Adrenal gland (tissue), 12 donors: ENCODE measurements around the gene EFTUD2. TPM values are rescaled to one million over a fixed set of nuclear protein-coding genes. Genes with fewer than 3 reads are reported as not detected.

ENCODE experiments used
- DNase-seq, 7 donors: peaks; one replicate each; pipeline ENCODE4 v3.0.0-alpha.2; 2019 to 2020
- H3K27ac ChIP-seq, 5 donors: fragments of 200-600 bp; sonication (generic) in 4 of 5; 1 replicate in 3 of 5; 2 replicates in 2 of 5; pipeline versions ENCODE4 v1.5.1 to v1.8.0; 2016 to 2020; ENCODE audit warnings: mild to moderate bottlenecking in 1 of 5
- H3K27me3 ChIP-seq: fragments of 200-600 bp; 2 replicates; pipeline ENCODE4 v1.8.0; 2021
- H3K36me3 ChIP-seq, 2 donors: fragments of 200-600 bp; replicated peaks in 1 of 2; 1 replicate in 1 of 2; 2 replicates in 1 of 2; pipeline versions ENCODE4 v1.5.1 to v1.8.0; 2018 to 2022
- H3K4me1 ChIP-seq, 2 donors: fragments of 200-600 bp; replicated peaks in 1 of 2; 1 replicate in 1 of 2; 2 replicates in 1 of 2; pipeline versions ENCODE4 v1.5.1 to v1.8.0; 2018 to 2021
- H3K4me3 ChIP-seq, 4 donors: fragments of 200-600 bp; sonication (generic) in 3 of 4; one replicate each; pipeline ENCODE4 v1.5.1; 2016 to 2018
- H3K9me3 ChIP-seq, 3 donors: fragments of 200-600 bp; sonication (generic) in 1 of 3; replicated peaks in 1 of 3; 1 replicate in 2 of 3; 2 replicates in 1 of 3; pipeline versions ENCODE4 v1.5.1 to v1.8.0; 2016 to 2021
- POLR2A ChIP-seq, 2 donors: fragments of 450-650 bp; IDR thresholded peaks; one replicate each; pipeline ENCODE4 v1.6.1; 2017; ENCODE audit warnings: antibody characterized with exemption in 2 of 2, mild to moderate bottlenecking in 2 of 2, moderate library complexity in 1 of 2
- WGBS, 4 donors: extraction: QIAGEN DNeasy Blood & Tissue Kit in 2 of 4; methylation state at CpG; one replicate each; pipeline versions ENCODE4 v1.1.5 to v1.1.7; 2013 to 2017; 5-methylcytosine and 5-hydroxymethylcytosine counted together
- intact Hi-C, 2 donors: fragments of 100-400 bp; cut with DNase I; formaldehyde crosslinking; loops; one replicate each; pipeline versions ENCODE4 v1.14.1 to v1.15.0; 2022 to 2023
- polyA plus RNA-seq, 3 donors: library from polyadenylated mRNA; stranded (reverse); fragments of 200-250 nt in 2 of 3; fragments of 350-450 nt in 1 of 3; fragmentation: Illumina TruSeq in 1 of 3; extraction: RNeasy Lipid Tissue Mini Kit (QIAGEN cat#74804) in 1 of 3; gene quantifications; one replicate each; pipeline ENCODE4 v1.2.3, GENCODE V29; 2013 to 2014
- total RNA-seq, 9 donors: library from RNA; depleted of rRNA in 4 of 9; stranded (reverse); fragments of >200 nt in 4 of 9; fragments of 120-200 nt in 1 of 9; fragmentation: NEBNext Ultra II Directional in 1 of 9; extraction: Animal tissue kit (Norgen Biotek cat#: 25700) in 1 of 9; gene quantifications; one replicate each; pipeline versions ENCODE4 v1.1.0 to v1.2.4, GENCODE V29; 2013 to 2023
- TF ChIP-seq, protein P1 (sequence below), 6 experiments: fragments of 450-650 bp in 4 of 6; fragments of 200-600 bp in 2 of 6; sonication (generic) in 1 of 6; IDR thresholded peaks; 1 replicate in 5 of 6; 2 replicates in 1 of 6; pipeline versions ENCODE4 v1.5.1 to v1.8.0; 2016 to 2021; ENCODE audit warnings: antibody characterized with exemption in 6 of 6, mild to moderate bottlenecking in 2 of 6, moderate library complexity in 1 of 6
- donor health status: healthy with polysubstance abuse.
- donor health status: Bipolar disorder and iron deficiency.
- donor health status: DM: yes; HTN: yes; CAD: no.
- donor health status: DM: no; HTN: no; CAD: no.
- donor health status: DM: no; HTN: no; CAD: no.
- donor health status: DM: yes; HTN: yes; CAD: no.

Gene EFTUD2
- total and polyA plus RNA-seq, 12 donors = 30.5 to 122 (median 87.2) TPM

GRCh38 chr17:44877121-44877520 is 22.1 kb downstream of the EFTUD2 start:
- DNase-seq = no peak
- no peak overlapping the region for H3K27ac ChIP-seq
- intact Hi-C loops = no loop called here
- H3K27me3 ChIP-seq = no peaks in the 10 kb centered on the region
- WGBS, 4 donors = 80 to 89% (median 86%) methylated on average over 5 of the region's 5 CpGs
- peaks cover 0 to 17% of the 10 kb centered on the region in 2 donors for H3K4me1 ChIP-seq
- no peak overlapping the region for H3K4me3 ChIP-seq
- no peak for TF ChIP-seq POLR2A (IDR thresholded peaks at IDR 0.05)
- TF ChIP-seq, protein P1, sequence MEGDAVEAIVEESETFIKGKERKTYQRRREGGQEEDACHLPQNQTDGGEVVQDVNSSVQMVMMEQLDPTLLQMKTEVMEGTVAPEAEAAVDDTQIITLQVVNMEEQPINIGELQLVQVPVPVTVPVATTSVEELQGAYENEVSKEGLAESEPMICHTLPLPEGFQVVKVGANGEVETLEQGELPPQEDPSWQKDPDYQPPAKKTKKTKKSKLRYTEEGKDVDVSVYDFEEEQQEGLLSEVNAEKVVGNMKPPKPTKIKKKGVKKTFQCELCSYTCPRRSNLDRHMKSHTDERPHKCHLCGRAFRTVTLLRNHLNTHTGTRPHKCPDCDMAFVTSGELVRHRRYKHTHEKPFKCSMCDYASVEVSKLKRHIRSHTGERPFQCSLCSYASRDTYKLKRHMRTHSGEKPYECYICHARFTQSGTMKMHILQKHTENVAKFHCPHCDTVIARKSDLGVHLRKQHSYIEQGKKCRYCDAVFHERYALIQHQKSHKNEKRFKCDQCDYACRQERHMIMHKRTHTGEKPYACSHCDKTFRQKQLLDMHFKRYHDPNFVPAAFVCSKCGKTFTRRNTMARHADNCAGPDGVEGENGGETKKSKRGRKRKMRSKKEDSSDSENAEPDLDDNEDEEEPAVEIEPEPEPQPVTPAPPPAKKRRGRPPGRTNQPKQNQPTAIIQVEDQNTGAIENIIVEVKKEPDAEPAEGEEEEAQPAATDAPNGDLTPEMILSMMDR (IDR thresholded peaks at IDR 0.05) = no peak
- H3K9me3 ChIP-seq = no peaks in the 10 kb centered on the region
- peaks cover 0 to 88% of the 10 kb centered on the region in 2 donors for H3K36me3 ChIP-seq

DNA sequence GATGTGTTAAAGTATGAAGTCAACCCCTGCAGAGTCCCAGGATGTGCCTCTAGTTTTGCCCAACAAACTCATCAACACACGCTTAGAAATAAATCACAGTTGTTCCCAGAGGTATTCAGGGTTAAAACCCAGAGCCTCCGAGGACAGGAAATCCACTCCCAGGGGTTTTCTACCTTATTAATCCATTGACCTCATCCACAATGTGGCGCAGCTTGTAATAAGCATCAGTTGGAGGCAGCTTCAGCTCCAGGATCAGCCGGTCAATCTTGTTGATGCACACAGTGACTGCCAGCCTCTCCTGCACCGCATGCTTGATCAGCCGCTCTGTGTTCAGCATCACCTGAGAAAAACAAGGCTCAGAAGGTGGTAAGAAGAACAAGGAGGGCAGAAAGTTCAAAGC is 23.5 kb downstream of the EFTUD2 start:
- Histone ChIP-seq H3K4me1 (peaks cover 0 to 17% of the 10 kb centered on the region in 2 donors), H3K9me3 (no peaks in the 10 kb centered on the region), H3K27ac (no peak overlapping the region), H3K36me3 (peaks cover 0 to 88% of the 10 kb centered on the region in 2 donors), H3K4me3 (no peak overlapping the region), H3K27me3 (no peaks in the 10 kb centered on the region)
- TF ChIP-seq, protein P1 (IDR thresholded peaks at IDR 0.05) = no peak
- no peak for TF ChIP-seq POLR2A (IDR thresholded peaks at IDR 0.05)
- WGBS, 4 donors = 92 to 96% (median 94%) methylated on average over 6 of the region's 6 CpGs
- DNase-seq = no peak
- intact Hi-C loops = no loop called here

DNA sequence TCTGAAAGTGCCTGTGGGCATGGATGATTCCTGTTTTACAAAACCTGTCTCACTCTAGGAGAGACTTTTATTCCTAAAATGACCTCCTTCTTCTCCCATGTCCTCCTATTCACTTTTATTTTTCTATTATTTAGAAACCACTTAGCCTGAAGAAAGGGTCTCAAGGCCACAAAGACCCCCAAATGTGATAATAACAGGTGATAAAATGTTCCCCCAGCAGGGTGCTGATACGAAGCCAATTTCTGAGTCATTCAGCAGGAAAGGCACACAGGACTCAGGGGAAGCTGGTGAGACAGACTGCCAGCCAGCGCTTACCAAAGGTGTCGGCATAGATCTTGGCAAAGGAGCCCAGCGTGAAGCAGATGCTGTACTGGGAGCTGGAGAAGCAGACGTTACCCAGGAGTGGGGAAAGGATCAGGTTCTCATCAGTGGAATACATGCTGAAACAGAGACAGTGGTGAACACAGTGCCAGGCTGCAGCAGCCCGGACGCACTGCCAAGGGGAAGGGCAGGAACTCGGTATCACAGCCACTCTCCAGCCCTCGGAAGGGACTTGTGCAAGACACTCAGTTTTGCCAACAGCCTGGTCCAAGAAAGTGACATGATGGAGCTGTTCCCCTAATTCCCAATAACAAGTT is 27.0 kb downstream of the EFTUD2 start:
- peaks cover 0 to 5% of the 10 kb centered on the region in 2 donors for H3K4me1 ChIP-seq
- peak overlapping the region in 1 of 5 donors; percentile 42 for H3K27ac ChIP-seq
- no peaks in the 10 kb centered on the region for H3K9me3 ChIP-seq
- peak in 6 of 7 donors; percentile 38 to 74 (median 62) for DNase-seq
- TF ChIP-seq, protein P1 (IDR thresholded peaks at IDR 0.05) = no peak
- no peak for TF ChIP-seq POLR2A (IDR thresholded peaks at IDR 0.05)
- H3K4me3 ChIP-seq = no peak overlapping the region
- intact Hi-C loops = no loop called here
- no peaks in the 10 kb centered on the region for H3K27me3 ChIP-seq
- WGBS, 4 donors = 46 to 62% (median 59%) methylated on average over 6 to 9 of the region's 9 CpGs
- peaks cover 0 to 89% of the 10 kb centered on the region in 2 donors for H3K36me3 ChIP-seq

DNA sequence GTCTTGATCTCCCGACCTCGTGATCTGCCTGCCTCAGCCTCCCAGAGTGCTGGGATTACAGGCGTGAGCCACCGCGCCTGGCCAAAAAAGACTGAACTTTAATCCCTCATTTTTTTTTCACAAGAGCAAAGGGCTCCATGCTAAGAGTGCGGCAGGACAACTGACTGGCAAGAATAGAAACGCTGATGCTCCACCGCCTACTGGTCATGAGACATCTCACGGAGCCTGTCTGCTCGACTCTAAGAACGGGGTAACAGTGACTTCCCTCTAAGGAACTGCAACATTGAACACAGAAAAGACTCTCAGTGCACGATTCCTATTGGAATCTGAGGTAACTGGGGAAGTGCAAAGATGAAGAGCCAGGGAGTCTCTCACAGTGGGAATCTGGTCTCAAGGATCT is 27.7 kb downstream of the EFTUD2 start:
- Histone ChIP-seq H3K27me3 (no peaks in the 10 kb centered on the region), H3K36me3 (peaks cover 0 to 90% of the 10 kb centered on the region in 2 donors), H3K9me3 (no peaks in the 10 kb centered on the region), H3K4me3 (no peak overlapping the region), H3K4me1 (peaks cover 0 to 5% of the 10 kb centered on the region in 2 donors), H3K27ac (no peak overlapping the region)
- 94 to 97% (median 96%) methylated on average over 12 of the region's 12 CpGs for WGBS, 4 donors
- no peak for TF ChIP-seq POLR2A (IDR thresholded peaks at IDR 0.05)
- TF ChIP-seq, protein P1 (IDR thresholded peaks at IDR 0.05) = no peak
- DNase-seq = no peak
- intact Hi-C loops = no loop called here
